Stimulated activated naive CD4-positive, alpha-beta T cell treated with Interleukin-2 at 50 U/mL for 16 hours (primary cell): ENCODE measurements around the gene ANAPC2.

Experiments
- DNase-seq: peaks from one replicate; lab custom pipeline; 2025; lab: John Stamatoyannopoulos, UW

The ANAPC2 gene

DNA sequence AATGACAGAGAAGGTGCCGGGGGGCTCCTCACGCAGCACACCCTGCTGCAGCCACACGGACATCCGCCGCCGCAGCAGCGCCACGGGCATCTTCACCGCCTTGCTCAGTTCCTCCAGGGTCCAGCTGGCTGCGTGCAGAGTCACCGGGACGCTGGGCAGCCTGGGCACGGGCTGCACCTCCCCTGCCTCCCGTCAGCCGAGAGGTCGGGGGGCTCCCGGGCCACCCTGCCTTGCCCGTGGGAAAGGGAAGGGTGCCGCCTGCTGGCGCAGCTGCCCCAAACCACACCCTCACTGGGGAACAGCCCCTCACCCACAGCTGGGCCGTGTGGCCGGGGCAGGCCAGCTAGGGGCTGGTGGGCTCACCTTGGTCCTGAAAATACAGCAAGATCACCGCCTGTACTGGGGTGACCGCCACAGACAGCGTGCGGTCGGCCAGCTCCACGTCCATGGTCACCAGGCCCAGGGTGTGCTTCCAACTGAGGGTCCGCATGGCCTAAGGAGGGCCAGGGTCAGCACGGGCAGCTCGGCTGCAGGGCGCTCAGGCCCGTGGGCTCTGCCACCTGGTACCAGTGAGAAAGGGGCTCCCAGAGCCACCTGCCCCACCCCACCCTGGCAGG, 12.9 kb downstream of the ANAPC2 start:
- no peak for DNase-seq

DNA sequence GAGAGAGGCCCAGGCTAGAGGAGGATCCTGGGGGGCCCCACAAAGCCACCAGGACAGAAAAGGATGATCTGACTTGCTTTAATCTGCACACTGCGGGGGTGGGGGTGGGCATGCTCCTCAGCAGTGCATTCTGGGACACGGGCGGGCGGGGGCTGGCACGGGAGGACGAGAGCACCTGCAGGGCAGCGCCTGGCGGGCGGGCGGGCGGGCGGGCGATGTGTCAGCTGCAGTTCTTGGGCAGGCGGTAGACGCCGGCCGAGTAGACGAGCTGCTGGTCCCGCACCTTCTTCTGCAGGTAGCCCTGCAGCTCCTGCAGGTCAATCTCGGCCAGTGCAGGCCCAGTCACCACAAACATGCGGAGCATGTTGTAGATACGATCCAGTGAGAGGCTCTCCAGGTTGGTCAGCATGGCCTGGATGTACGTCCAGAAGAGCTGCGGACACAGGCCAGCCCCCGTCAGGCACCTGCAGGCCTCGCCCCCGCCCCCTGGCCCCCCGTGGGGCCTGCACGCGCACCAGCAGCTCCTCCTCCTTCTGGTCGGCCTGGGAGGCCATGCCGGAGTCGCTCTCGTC, 13.6 kb downstream of the ANAPC2 start:
- peak; percentile 4 for DNase-seq

DNA sequence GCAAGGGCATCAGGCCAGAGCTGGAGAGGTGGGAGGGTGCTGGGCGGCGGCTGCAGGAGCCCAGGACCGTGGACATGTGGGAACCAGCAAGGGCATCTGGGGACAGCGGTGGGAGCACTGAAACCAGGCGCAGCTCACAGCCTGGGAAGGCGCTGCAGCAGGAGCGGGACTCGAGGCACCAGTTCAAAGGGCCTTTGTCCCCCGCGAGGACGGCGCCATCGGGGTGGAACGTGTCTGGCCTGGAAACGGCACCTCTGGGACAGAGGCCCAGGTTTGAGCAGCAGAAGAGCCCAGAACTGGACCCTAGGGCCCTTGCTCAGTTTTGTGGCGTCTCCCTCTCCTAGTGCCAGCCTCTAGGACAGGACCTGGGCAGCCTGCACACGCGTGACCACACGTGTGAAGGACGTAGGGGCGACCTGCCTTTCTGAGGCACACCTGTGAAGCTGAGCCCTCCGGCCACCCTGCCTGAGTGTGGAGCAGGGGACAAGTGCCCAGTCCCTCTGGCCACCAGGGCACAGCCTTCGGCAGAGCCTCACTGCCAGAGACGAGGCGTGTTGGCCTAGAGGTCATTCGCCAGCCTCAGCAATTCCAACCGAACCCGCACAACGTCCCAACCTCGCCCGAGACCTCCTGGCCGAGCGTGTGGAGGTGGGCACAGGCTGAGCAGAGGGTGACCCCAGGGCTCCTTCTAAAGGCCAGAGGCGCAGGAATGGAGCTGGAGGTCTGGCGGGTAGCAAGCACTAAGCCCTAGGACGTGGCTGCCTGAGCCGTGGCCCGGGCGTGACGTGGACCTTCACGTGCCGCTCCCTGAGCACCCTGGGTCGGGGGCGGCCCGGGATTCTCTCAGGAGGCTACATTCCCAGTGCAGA, 14.3 kb downstream of the ANAPC2 start:
- DNase-seq: no peak

DNA sequence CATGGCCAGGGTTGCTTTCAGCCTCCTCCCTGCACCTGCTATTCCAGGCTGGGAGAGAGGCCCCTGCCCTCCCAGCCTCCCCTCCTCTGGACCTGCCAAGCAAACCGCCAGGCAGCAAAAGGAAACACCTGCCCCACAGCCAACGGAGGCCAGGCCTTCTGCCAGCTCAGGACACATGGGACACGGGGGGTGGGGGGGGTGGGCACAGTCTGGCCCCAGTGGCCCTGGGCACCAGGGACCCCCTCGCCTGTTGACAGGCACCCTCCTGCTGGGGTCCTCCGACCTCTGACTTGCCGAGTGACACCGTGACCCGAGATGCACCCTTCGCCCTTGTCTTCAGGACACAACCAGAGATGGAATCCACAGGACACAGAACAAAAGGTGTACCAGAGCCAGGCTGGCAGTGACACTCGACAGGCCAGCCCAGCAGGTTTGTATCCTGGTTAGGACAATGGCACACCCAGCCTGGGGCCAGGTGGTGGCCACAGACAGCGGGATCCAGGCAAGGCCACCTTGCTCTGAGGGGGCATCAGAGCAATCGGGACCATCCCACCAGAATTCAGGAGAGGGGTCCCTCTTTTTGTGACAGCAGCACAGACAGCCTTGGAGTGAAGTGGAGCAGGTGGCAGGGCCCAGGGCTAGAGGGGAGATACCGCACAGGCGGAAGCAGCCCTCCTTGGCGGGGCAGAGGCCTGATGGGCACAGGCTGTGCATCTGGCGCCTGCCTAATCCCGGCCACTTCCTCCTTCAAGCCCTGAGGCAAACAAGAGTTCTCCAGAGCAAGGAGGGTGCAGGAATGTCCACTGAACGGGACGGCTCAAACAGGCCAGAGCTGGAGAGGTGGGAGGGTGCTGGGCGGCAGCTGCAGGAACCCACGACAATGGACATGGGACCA, 15.2 kb downstream of the ANAPC2 start:
- no peak for DNase-seq

DNA sequence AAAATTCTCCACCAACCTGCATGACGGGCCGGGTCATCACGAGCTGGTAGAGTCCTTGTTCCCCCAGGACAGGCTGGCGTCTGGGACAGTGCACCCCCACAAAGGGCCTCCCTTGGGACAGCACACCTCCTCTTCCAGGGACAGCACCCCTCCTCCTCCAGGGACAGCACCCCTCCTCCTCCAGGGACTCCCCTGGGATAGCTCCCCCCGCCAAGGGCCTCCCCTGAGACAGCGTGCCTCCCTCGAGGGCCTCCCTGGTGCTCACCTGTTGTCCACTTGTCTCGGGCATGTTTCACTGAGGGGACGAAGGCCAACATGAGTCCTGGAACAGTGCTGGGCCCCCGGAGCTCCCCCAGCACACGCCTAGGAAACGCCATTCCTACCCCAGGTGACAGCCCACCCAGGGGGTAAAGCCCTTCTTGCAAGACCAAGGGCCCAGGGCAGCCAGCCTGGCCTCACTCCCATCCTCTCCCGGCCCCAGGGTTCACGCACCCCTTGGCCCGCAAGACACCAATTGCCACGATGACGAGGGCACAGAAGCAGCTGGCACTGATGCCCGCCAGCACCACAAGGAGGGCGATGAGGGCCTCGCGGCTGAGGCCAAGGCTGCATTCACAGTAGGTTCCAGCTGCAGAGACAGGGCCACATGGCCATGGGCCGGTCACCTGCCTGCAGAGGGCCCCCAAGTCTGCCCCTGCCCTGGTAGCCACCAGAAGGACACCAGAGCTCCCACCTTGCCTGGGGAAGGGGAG, 17.0 kb downstream of the ANAPC2 start:
- DNase-seq: no peak

DNA sequence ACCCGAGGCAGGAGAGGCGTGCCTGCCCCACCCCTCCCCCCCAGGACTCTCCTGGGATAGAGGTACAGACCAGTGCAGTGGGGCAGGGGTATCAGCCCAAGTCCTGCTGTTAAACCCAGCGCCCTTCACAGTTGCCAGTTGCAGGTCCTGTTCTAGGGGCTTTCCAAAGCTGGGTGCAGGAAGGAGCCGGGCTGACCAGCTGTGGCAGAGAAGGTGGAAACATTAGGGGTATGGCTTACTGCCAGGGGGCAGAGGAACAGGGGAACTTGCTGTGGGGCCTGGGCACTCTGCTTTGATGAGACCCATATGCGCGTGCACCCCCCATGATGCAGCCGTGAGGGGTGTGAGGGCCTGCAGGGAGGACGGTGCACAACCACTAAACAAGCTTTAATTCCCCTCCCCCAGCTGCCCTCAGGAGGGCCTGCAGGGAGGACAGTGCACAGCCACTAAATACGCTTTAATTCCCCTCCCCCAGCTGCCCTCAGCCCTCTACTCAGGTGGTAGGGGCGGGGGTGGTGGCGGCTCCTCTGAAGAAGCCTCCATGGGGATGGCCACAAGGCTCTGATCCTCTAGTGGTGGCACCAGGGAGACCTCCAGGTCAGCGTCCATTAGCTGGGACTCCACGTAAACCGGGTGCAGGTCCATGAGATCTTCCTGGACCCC, 17.7 kb downstream of the ANAPC2 start:
- no peak for DNase-seq

DNA sequence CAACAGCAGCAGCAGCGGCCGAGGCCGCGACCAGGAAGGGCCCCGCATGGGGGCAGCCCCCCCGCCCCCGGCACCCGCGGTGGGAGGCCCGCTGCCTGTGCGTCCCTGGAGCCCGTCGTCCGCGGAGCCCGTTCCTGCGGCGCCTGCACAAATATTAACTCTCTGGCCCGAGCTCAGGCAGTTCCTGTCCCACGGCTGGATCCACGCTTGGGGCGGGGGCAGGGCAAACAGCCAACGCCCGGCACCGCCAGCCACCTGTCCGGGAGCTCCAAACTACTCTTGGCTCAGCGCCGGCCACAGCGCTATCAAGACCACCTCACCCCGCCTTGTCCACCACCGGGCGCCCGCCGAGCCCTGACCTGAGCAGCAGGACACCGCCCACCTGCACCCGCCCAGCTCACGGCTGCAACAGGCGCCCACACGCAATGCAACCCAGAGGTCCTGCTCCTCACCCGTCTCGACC, 18.4 kb downstream of the ANAPC2 start, which contains the start of gene LRRC26:
Gene LRRC26, minus strand, starts transcription at position 156 of the 463 bp plus-strand sequence. Its CDS starts 108 bp downstream, at position 48.
- no peak for DNase-seq

DNA sequence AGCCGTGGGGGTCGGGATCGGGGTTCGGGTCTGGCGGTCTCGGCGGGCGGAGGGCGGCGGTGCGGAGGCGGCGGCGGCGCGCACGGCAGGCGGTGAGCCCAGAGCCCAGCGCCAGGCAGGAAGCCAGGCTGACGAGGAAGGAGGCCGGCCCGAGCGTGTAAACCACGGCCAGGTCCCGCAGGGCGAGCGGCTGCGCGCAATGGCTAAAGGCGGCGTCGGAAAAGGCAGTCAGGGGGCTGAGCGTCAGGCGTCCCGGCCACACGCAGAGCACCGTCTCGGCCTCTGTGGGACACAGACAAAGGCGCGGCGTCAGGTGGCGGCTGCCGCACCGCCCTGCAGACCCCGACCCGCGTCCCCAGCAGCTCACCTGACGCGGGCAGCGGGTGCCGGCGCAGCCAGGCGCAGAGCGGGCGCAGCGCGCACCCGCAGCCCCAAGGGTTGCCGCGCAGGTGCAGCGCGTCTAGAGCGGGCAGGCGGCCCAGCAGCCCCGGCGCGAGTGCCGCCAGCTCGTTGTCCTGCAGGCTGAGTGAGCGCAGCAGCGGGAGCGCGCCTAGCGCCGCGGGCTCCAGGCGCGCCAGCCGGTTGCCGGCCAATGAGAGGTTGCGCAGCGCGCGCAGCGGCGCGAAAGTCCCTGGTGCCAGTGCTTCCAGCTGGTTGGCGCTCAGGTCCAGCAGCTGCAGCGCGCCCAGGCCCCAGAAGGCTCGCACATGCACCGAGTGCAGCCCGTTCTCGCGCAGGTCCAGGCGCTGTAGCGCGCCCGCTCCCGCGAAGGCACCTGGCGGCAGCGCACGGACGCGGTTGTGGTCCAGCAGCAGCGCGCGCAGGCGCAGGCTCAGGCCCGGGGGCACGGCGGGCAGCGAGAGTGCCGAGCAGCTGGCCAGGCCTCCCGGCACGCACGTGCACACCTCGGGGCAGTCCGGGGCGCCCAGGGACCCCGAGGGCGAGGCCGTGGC, 19.2 kb downstream of the ANAPC2 start:
- no peak for DNase-seq

DNA sequence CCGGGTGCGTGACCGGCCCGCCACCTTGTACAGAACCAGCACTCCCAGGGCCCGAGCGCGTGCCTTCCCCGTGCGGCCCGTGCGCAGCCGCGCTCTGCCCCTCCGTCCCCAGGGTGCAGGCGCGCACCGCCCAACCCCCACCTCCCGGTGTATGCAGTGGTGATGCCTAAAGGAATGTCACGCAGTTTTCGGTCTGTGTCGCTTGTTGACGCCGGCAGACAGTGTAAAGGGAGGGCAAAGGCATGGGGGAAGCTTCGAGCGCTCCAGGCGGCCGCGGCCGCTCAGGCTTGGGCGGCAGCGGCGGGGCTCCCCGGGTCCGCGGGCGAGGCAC, 19.8 kb downstream of the ANAPC2 start:
- DNase-seq: no peak

DNA sequence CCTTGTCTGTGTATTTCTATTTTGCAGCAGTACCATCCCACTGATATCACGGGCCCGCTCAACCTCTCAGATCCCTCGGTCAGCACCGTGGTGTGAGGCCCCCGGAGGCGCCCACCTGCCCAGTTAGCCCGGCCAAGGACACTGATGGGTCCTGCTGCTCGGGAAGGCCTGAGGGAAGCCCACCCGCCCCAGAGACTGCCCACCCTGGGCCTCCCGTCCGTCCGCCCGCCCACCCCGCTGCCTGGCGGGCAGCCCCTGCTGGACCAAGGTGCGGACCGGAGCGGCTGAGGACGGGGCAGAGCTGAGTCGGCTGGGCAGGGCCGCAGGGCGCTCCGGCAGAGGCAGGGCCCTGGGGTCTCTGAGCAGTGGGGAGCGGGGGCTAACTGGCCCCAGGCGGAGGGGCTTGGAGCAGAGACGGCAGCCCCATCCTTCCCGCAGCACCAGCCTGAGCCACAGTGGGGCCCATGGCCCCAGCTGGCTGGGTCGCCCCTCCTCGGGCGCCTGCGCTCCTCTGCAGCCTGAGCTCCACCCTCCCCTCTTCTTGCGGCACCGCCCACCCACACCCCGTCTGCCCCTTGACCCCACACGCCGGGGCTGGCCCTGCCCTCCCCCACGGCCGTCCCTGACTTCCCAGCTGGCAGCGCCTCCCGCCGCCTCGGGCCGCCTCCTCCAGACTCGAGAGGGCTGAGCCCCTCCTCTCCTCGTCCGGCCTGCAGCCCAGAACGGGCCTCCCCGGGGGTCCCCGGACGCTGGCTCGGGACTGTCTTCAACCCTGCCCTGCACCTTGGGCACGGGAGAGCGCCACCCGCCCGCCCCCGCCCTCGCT, 20.4 kb downstream of the ANAPC2 start:
- DNase-seq: no peak

DNA sequence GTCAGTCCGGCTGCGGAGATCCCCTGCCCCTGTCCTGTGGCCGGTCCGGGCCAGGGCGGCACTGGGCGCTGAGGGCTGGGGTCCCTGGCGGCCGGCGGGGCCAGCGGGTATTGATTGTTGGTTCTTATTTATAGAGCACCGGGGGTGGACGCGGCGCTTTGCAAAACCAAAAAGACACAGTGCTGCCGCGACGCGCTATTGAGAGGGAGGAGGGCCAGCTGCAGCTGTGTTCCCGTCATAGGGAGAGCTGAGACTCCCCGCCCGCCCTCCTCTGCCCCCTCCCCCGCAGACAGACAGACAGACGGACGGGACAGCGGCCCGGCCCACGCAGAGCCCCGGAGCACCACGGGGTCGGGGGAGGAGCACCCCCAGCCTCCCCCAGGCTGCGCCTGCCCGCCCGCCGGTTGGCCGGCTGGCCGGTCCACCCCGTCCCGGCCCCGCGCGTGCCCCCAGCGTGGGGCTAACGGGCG, 21.0 kb downstream of the ANAPC2 start:
- DNase-seq: no peak

DNA sequence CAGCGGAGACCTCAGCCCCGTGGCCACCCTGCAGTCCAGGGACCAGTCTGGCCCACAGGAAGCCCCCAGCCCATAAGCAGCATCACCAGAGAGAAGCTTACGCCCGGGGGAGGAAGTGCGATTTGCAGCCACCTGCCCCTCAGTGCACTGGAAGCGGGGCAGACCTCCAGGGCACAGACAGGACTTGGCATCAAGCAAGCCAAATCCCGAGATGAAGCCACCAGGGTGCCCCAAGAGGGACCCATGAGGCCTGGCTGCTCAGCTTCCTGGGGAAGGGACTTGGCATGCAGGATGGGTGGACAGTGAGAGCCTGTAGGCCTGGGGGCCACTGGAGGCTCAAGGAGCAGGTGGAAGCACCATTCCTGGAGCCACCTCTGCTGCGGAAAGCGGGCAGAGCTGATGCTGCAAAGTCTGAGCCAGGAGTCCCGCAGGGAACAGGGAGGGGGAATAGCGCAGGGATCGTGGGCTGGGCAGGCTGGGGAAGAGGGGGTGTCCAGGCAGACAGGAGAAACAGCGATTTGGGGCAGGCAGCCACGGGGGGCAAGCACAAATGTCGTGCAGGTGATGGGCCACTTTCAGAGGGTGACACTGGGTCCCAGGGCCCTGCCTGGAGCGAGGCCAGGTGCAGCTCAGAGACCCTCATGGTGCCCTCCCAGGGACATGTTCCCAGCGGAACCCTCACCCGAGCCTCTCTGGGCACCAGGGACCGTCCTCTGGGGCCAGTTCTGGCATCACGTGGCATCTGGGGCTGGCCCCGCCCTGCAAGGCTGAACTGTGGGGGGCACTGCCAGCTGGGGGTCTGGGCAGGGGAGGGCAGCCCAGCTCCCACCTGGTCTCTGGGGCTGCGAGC, 21.8 kb downstream of the ANAPC2 start:
- no peak for DNase-seq

DNA sequence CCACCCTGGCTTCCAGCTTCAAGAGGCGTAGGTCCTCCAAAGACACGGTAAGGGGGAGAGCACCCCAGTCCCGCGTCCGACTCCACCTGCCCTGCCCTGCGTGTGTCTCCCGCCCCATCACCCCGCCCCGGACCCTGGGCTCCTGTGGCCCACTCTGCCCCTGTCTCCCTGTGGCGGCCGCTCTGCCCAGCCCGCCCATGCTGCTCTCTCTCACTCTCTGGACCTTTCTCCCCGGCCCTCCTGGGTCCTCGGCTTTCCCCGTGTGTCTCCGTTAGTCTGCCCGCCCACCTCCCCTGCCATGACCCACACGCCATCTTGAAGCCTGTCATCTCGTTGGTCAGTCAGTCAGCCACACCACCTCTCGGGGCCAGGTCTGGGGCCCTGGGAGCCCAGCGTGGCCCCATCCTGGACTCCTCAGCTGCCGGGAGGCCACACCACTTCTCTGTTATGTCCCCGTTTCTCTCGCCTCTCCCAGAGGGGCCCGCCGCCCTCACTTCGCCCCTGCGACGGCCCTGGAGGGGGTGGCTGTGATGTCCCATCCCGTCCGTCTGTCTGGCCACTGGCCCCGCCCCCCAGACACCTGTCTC, 23.0 kb downstream of the ANAPC2 start:
- no peak for DNase-seq

DNA sequence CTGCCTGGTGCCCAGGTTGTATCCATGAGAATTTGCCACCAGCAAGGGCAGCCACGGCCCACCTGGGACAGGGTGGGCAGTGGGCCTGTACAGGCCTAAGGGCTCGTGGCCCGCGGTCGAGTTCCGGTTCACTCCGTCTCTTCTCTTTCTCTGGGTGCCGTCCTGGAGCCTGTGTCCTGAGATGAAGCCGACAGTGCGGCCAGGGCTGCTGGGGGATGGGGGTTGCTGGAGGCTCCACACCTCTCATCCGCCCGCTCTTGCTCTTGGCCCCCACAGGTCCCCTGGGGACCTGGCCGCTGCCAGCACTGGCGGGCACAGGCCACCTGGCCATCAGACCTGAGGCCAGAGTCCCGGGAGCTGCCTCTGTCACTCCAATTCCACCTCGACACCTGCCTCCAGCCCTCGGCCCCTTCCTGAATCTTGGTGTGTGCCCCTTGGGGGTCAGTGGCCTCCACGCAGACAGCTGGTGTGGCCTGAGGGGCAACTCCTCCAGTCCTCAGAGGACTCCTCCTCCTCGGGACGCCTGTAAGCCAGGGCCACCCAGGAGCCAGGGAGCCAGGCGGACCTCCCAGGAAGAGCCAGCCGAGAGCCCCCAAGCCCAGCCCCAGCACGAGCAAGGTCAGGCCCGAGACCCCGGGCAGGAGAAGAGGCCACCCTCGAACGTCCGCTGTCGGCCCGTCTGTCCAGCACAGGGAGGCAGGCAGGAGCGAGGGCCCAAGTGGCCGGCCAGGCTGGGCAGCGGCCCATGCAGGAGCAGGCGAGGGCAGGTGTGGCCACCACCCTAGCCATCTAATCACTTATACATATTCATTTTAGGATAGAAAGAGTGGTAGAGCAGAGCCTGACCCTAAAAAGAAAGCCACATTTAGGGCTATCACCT, 23.8 kb downstream of the ANAPC2 start:
- DNase-seq: no peak

DNA sequence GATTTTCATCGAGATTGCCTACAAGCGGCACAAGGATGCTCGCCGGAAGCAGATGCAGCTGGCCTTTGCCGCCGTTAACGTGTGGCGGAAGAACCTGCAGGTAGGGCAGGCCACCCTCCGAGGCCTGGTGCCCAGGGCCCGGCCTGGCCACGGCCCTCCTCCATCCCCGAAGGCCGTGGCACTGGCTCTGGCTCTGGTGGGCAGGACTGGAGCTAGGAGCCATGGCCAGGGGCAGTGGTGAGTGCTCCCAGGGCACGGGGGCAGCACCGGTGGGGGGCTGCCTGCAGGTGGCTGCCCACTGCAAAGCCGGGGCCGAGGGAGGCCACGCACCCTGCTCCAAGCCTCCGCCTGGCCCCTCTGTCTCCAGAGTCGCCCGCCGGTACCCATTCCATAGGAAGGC, 24.6 kb downstream of the ANAPC2 start:
- DNase-seq: no peak

DNA sequence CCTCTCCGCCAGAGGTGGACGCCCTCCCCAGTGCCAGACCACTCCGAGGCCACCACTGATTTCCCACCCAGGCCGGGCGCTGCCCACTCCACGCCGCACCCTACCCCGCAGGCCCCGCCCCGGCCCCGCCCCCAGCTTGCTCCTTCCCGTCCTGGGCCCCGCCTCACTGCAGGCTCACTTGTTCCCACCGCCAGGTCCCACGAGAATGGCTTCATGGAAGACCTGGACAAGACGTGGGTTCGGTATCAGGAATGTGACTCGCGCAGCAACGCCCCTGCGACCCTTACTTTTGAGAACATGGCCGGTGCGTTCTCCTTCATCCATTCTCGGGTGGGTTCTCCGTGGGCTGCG, 25.0 kb downstream of the ANAPC2 start:
- DNase-seq: no peak
